Uterus (tissue), 2 donors: ENCODE results near the gene EML6.

Experiments
- POLR2A ChIP-seq, 2 donors: fragments of 450-650 bp; IDR thresholded peaks; one replicate each; pipeline ENCODE4 v1.6.1; 2016; ENCODE audit warnings: antibody characterized with exemption in 2 of 2, mild to moderate bottlenecking in 1 of 2, moderate library complexity in 1 of 2
- TF ChIP-seq, protein P1 (sequence below), 4 experiments: fragments of 200-600 bp in 2 of 4; fragments of 450-650 bp in 2 of 4; sonication (generic) in 2 of 4; IDR thresholded peaks; one replicate each; pipeline ENCODE4 v1.5.1; 2016 to 2019; ENCODE audit warnings: antibody characterized with exemption in 4 of 4, mild to moderate bottlenecking in 2 of 4, moderate library complexity in 1 of 4

DNA sequence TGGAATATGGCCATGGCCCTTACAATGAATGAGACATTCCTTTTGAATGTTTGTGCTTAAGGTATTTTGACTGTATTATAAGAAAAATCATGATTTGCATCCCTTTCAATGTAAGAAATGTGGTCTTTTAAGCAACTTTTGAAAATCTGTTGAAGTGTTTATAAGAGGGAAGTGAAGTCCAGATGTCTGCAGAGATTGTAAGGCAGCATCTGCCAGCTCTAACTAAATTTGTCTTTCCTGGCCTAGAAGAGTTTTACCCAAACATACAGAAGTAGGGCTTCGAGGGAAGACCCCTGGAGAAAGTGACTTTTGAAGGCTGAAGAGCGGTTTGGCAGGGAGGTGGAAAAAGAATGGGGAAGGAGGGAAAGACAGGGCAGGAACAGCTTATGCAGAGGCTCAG, 12.2 kb downstream of the EML6 start:
- TF ChIP-seq, protein P1, sequence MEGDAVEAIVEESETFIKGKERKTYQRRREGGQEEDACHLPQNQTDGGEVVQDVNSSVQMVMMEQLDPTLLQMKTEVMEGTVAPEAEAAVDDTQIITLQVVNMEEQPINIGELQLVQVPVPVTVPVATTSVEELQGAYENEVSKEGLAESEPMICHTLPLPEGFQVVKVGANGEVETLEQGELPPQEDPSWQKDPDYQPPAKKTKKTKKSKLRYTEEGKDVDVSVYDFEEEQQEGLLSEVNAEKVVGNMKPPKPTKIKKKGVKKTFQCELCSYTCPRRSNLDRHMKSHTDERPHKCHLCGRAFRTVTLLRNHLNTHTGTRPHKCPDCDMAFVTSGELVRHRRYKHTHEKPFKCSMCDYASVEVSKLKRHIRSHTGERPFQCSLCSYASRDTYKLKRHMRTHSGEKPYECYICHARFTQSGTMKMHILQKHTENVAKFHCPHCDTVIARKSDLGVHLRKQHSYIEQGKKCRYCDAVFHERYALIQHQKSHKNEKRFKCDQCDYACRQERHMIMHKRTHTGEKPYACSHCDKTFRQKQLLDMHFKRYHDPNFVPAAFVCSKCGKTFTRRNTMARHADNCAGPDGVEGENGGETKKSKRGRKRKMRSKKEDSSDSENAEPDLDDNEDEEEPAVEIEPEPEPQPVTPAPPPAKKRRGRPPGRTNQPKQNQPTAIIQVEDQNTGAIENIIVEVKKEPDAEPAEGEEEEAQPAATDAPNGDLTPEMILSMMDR (IDR thresholded peaks at IDR 0.05) = no peak
- no peak for TF ChIP-seq POLR2A (IDR thresholded peaks at IDR 0.05)
